Measurements from ENCODE around the gene VOPP1.

The VOPP1 gene

GRCh38 chr7:55452971-55453370 is 119.3 kb downstream of the VOPP1 start:
- WGBS (ENCODE audit: insufficient coverage) = 100% methylated on average over 3 of the region's 4 CpGs
- ChIA-PET POLR2A (no interaction called here), CTCF (no interaction called here)
- H3K27ac ChIP-seq (ENCODE audit: insufficient read depth in 1 of 2, low read depth in 1 of 2, low read length in 2 of 2, poor library complexity in 1 of 2, severe bottlenecking in 2 of 2) = no peak overlapping the region
- no peak overlapping the region for H3K4me3 ChIP-seq (ENCODE audit: control insufficient read depth in 1 of 7, extremely low read depth in 1 of 7, insufficient read depth in 4 of 7, low read depth in 2 of 7, low read length in 6 of 7)
- no peaks in the 10 kb centered on the region for H3K36me3 ChIP-seq (ENCODE audit: control insufficient read depth in 4 of 4, insufficient read depth in 4 of 4, low read length in 3 of 4)
- peaks cover 0 to 4% (median 0%) of the 10 kb centered on the region in 4 experiments for H3K4me1 ChIP-seq (ENCODE audit: control extremely low read depth in 1 of 4, control insufficient read depth in 4 of 4, insufficient read depth in 4 of 4, low read length in 3 of 4)
- no peak for DNase-seq
- no peaks in the 10 kb centered on the region for H3K9me3 ChIP-seq (ENCODE audit: control extremely low read depth in 1 of 5, control insufficient read depth in 4 of 5, insufficient read depth in 2 of 5, low read depth in 1 of 5, low read length in 4 of 5)
- peaks cover 0 to 21% (median 6%) of the 10 kb centered on the region in 5 experiments for H3K27me3 ChIP-seq (replicated peaks in 2 of 5; ENCODE audit: control insufficient read depth in 4 of 5, insufficient read depth in 5 of 5, low read length in 4 of 5)

- no peak overlapping the region for H3K4me3 ChIP-seq (ENCODE audit: control insufficient read depth in 1 of 7, extremely low read depth in 1 of 7, insufficient read depth in 4 of 7, low read depth in 2 of 7, low read length in 6 of 7)
- H3K27ac ChIP-seq (ENCODE audit: insufficient read depth in 1 of 2, low read depth in 1 of 2, low read length in 2 of 2, poor library complexity in 1 of 2, severe bottlenecking in 2 of 2) = no peak overlapping the region
- DNase-seq = no peak
- CTCF ChIA-PET = no interaction called here
- peaks cover 0 to 24% (median 6%) of the 10 kb centered on the region in 5 experiments for H3K27me3 ChIP-seq (replicated peaks in 2 of 5; ENCODE audit: control insufficient read depth in 4 of 5, insufficient read depth in 5 of 5, low read length in 4 of 5)
- no peaks in the 10 kb centered on the region for H3K36me3 ChIP-seq (ENCODE audit: control insufficient read depth in 4 of 4, insufficient read depth in 4 of 4, low read length in 3 of 4)
- H3K4me1 ChIP-seq (ENCODE audit: control extremely low read depth in 1 of 4, control insufficient read depth in 4 of 4, insufficient read depth in 4 of 4, low read length in 3 of 4) = peaks cover 0 to 4% (median 0%) of the 10 kb centered on the region in 4 experiments
- 93% methylated on average over 7 of the region's 8 CpGs for WGBS (ENCODE audit: insufficient coverage)
- POLR2A ChIA-PET = interaction anchor here (0.5 kb wide), 1 partner anchor 493 kb away, joined by 5 read pairs; no protein-coding TSS in a partner anchor
- H3K9me3 ChIP-seq (ENCODE audit: control extremely low read depth in 1 of 5, control insufficient read depth in 4 of 5, insufficient read depth in 2 of 5, low read depth in 1 of 5, low read length in 4 of 5) = peaks cover 0 to 5% (median 0%) of the 10 kb centered on the region in 5 experiments
These were observed 122.2 kb downstream of the VOPP1 start for GRCh38 chr7:55449992-55450535.

GRCh38 chr7:55449205-55449991 is 122.9 kb downstream of the VOPP1 start:
- WGBS (ENCODE audit: insufficient coverage) = 33% methylated on average over 47 of the region's 56 CpGs
- Histone ChIP-seq H3K27me3 (replicated peaks in 2 of 5; ENCODE audit: control insufficient read depth in 4 of 5, insufficient read depth in 5 of 5, low read length in 4 of 5) (peaks cover 0 to 24% (median 6%) of the 10 kb centered on the region in 5 experiments), H3K4me1 (ENCODE audit: control extremely low read depth in 1 of 4, control insufficient read depth in 4 of 4, insufficient read depth in 4 of 4, low read length in 3 of 4) (peaks cover 0 to 4% (median 0%) of the 10 kb centered on the region in 4 experiments), H3K4me3 (ENCODE audit: control insufficient read depth in 1 of 7, extremely low read depth in 1 of 7, insufficient read depth in 4 of 7, low read depth in 2 of 7, low read length in 6 of 7) (peak overlapping the region in 1 of 7 experiments; percentile 26), H3K9me3 (ENCODE audit: control extremely low read depth in 1 of 5, control insufficient read depth in 4 of 5, insufficient read depth in 2 of 5, low read depth in 1 of 5, low read length in 4 of 5) (peaks cover 0 to 5% (median 0%) of the 10 kb centered on the region in 5 experiments), H3K27ac (ENCODE audit: insufficient read depth in 1 of 2, low read depth in 1 of 2, low read length in 2 of 2, poor library complexity in 1 of 2, severe bottlenecking in 2 of 2) (no peak overlapping the region), H3K36me3 (ENCODE audit: control insufficient read depth in 4 of 4, insufficient read depth in 4 of 4, low read length in 3 of 4) (no peaks in the 10 kb centered on the region)
- ChIA-PET POLR2A (interaction anchor here (0.5 kb wide), 1 partner anchor 493 kb away, joined by 5 read pairs; no protein-coding TSS in a partner anchor), CTCF (no interaction called here)
- no peak for DNase-seq

- H3K4me1 ChIP-seq (ENCODE audit: control extremely low read depth in 1 of 4, control insufficient read depth in 4 of 4, insufficient read depth in 4 of 4, low read length in 3 of 4) = peaks cover 0 to 4% (median 0%) of the 10 kb centered on the region in 4 experiments
- no peaks in the 10 kb centered on the region for H3K36me3 ChIP-seq (ENCODE audit: control insufficient read depth in 4 of 4, insufficient read depth in 4 of 4, low read length in 3 of 4)
- 95% methylated on average over 7 of the region's 22 CpGs for WGBS (ENCODE audit: insufficient coverage)
- H3K4me3 ChIP-seq (ENCODE audit: control insufficient read depth in 1 of 7, extremely low read depth in 1 of 7, insufficient read depth in 4 of 7, low read depth in 2 of 7, low read length in 6 of 7) = no peak overlapping the region
- POLR2A ChIA-PET = interaction anchor here (0.6 kb wide), 1 partner anchor 599 kb away, joined by 4 read pairs; no protein-coding TSS in a partner anchor
- peaks cover 0 to 5% (median 0%) of the 10 kb centered on the region in 5 experiments for H3K9me3 ChIP-seq (ENCODE audit: control extremely low read depth in 1 of 5, control insufficient read depth in 4 of 5, insufficient read depth in 2 of 5, low read depth in 1 of 5, low read length in 4 of 5)
- peaks cover 0 to 24% (median 6%) of the 10 kb centered on the region in 5 experiments for H3K27me3 ChIP-seq (replicated peaks in 2 of 5; ENCODE audit: control insufficient read depth in 4 of 5, insufficient read depth in 5 of 5, low read length in 4 of 5)
- no peak for DNase-seq
- CTCF ChIA-PET = no interaction called here
- H3K27ac ChIP-seq (ENCODE audit: insufficient read depth in 1 of 2, low read depth in 1 of 2, low read length in 2 of 2, poor library complexity in 1 of 2, severe bottlenecking in 2 of 2) = no peak overlapping the region
These were observed 123.8 kb downstream of the VOPP1 start for GRCh38 chr7:55448526-55448925.

GRCh38 chr7:55444786-55445185 is 127.5 kb downstream of the VOPP1 start:
- ChIA-PET POLR2A (no interaction called here), CTCF (interaction anchor here (0.7 kb wide), 1 partner anchor 12 kb away, joined by 3 read pairs; no protein-coding TSS in a partner anchor)
- WGBS (ENCODE audit: insufficient coverage) = 71% methylated on average over 1 of the region's 1 CpG
- H3K4me3 ChIP-seq (ENCODE audit: control insufficient read depth in 1 of 7, extremely low read depth in 1 of 7, insufficient read depth in 4 of 7, low read depth in 2 of 7, low read length in 6 of 7) = no peak overlapping the region
- peaks cover 0 to 5% (median 0%) of the 10 kb centered on the region in 5 experiments for H3K9me3 ChIP-seq (ENCODE audit: control extremely low read depth in 1 of 5, control insufficient read depth in 4 of 5, insufficient read depth in 2 of 5, low read depth in 1 of 5, low read length in 4 of 5)
- no peaks in the 10 kb centered on the region for H3K36me3 ChIP-seq (ENCODE audit: control insufficient read depth in 4 of 4, insufficient read depth in 4 of 4, low read length in 3 of 4)
- peaks cover 0 to 20% (median 5%) of the 10 kb centered on the region in 5 experiments for H3K27me3 ChIP-seq (replicated peaks in 2 of 5; ENCODE audit: control insufficient read depth in 4 of 5, insufficient read depth in 5 of 5, low read length in 4 of 5)
- no peak overlapping the region for H3K27ac ChIP-seq (ENCODE audit: insufficient read depth in 1 of 2, low read depth in 1 of 2, low read length in 2 of 2, poor library complexity in 1 of 2, severe bottlenecking in 2 of 2)
- H3K4me1 ChIP-seq (ENCODE audit: control extremely low read depth in 1 of 4, control insufficient read depth in 4 of 4, insufficient read depth in 4 of 4, low read length in 3 of 4) = peaks cover 0 to 4% (median 0%) of the 10 kb centered on the region in 4 experiments
- no peak for DNase-seq

GRCh38 chr7:55441774-55442522 is 130.4 kb downstream of the VOPP1 start:
- ChIA-PET CTCF (no interaction called here), POLR2A (no interaction called here)

More at GRCh38 chr7:55441774-55442522, 130.4 kb downstream of the VOPP1 start:
- no peaks in the 10 kb centered on the region for H3K27me3 ChIP-seq (replicated peaks in 2 of 5; ENCODE audit: control insufficient read depth in 4 of 5, insufficient read depth in 5 of 5, low read length in 4 of 5)
- H3K27ac ChIP-seq (ENCODE audit: insufficient read depth in 1 of 2, low read depth in 1 of 2, low read length in 2 of 2, poor library complexity in 1 of 2, severe bottlenecking in 2 of 2) = no peak overlapping the region
- H3K4me3 ChIP-seq (ENCODE audit: control insufficient read depth in 1 of 7, extremely low read depth in 1 of 7, insufficient read depth in 4 of 7, low read depth in 2 of 7, low read length in 6 of 7) = no peak overlapping the region
- H3K9me3 ChIP-seq (ENCODE audit: control extremely low read depth in 1 of 5, control insufficient read depth in 4 of 5, insufficient read depth in 2 of 5, low read depth in 1 of 5, low read length in 4 of 5) = peaks cover 0 to 5% (median 0%) of the 10 kb centered on the region in 5 experiments
- no peak for DNase-seq
- WGBS (ENCODE audit: insufficient coverage) = 94% methylated on average over 6 of the region's 7 CpGs
- H3K4me1 ChIP-seq (ENCODE audit: control extremely low read depth in 1 of 4, control insufficient read depth in 4 of 4, insufficient read depth in 4 of 4, low read length in 3 of 4) = peaks cover 0 to 7% (median 0%) of the 10 kb centered on the region in 4 experiments
- no peaks in the 10 kb centered on the region for H3K36me3 ChIP-seq (ENCODE audit: control insufficient read depth in 4 of 4, insufficient read depth in 4 of 4, low read length in 3 of 4)

All from common myeloid progenitor, CD34-positive (primary cell).